Fibroblast of lung (primary cell): ENCODE results near the gene POGZ. TPM values are rescaled to one million over a fixed set of nuclear protein-coding genes. Genes with fewer than 3 reads are reported as not detected.
A peak's percentile ranks its signal among the peaks of the same experiment; 100 is the strongest.
"Not testable (repeated sequence)": the region's sequence is repeated elsewhere in the genome, so short reads cannot be mapped to it uniquely, and the experiment has no call there.

Source experiments
- DNase-seq, 2 donors: peaks; one replicate each; pipeline versions ENCODE4 v3.0.0 to v3.0.0-alpha.2; 2010; ENCODE audit warnings: low read depth in 2 of 2
- H2AFZ ChIP-seq: 2 replicates; pipeline ENCODE4 v1.5.1; 2012; ENCODE audit warnings: low read length, control low read depth, inconsistent platforms
- H3K27ac ChIP-seq: 2 replicates; pipeline ENCODE4 v1.5.1; 2011; ENCODE audit warnings: low read length, control low read depth; ENCODE audit not compliant: insufficient read depth
- H3K27me3 ChIP-seq: 2 replicates; pipeline ENCODE4 v1.5.1; 2011; ENCODE audit warnings: mild to moderate bottlenecking, low read length; ENCODE audit not compliant: control insufficient read depth, insufficient read depth
- H3K36me3 ChIP-seq: 2 replicates; pipeline ENCODE4 v1.5.1; 2011; ENCODE audit warnings: low read length; ENCODE audit not compliant: control insufficient read depth, insufficient read depth
- H3K4me1 ChIP-seq: 2 replicates; pipeline ENCODE4 v1.5.1; 2011; ENCODE audit warnings: low read length; ENCODE audit not compliant: control insufficient read depth, insufficient read depth; ENCODE audit errors: extremely low read depth
- H3K4me2 ChIP-seq: 2 replicates; pipeline ENCODE4 v1.5.1; 2011; ENCODE audit warnings: low read length, control low read depth; ENCODE audit not compliant: insufficient read depth; ENCODE audit errors: extremely low read depth
- H3K4me3 ChIP-seq, 4 experiments: fragments of 200-600 bp in 1 of 4; sonication (generic) in 1 of 4; replicated peaks in 1 of 4; 2 replicates each; pipeline ENCODE4 v1.5.1; 2011 to 2016; ENCODE audit warnings: low read length in 4 of 4, low read depth in 3 of 4, mild to moderate bottlenecking in 3 of 4, control low read depth in 2 of 4, inconsistent platforms in 1 of 4, mixed read lengths in 1 of 4; ENCODE audit not compliant: insufficient read depth in 1 of 4; ENCODE audit errors: control extremely low read depth in 1 of 4
- H3K79me2 ChIP-seq: 2 replicates; pipeline ENCODE4 v1.5.1; 2012; ENCODE audit warnings: mild to moderate bottlenecking, low read length, inconsistent platforms; ENCODE audit not compliant: control insufficient read depth, insufficient read depth
- H3K9ac ChIP-seq: 2 replicates; pipeline ENCODE4 v1.5.1; 2011; ENCODE audit warnings: mild to moderate bottlenecking, low read length, control low read depth; ENCODE audit not compliant: insufficient read depth
- H3K9me3 ChIP-seq: 2 replicates; pipeline ENCODE4 v1.5.1; 2012; ENCODE audit warnings: low read depth, low read length; ENCODE audit not compliant: control insufficient read depth, insufficient read depth
- H4K20me1 ChIP-seq: 2 replicates; pipeline ENCODE4 v1.5.1; 2011; ENCODE audit warnings: low read length; ENCODE audit not compliant: control insufficient read depth, insufficient read depth; ENCODE audit errors: extremely low read depth
- EZH2 ChIP-seq: IDR thresholded peaks from 2 replicates; pipeline ENCODE4 v1.5.1; 2012; ENCODE audit warnings: low read length, control low read depth, mild to moderate bottlenecking; ENCODE audit errors: missing control alignments
- polyA plus RNA-seq, 2 donors: library from polyadenylated mRNA; depleted of rRNA in 1 of 2; stranded (reverse) in 1 of 2; unstranded in 1 of 2; fragments of >200 nt; gene quantifications; 2 replicates each; pipeline ENCODE4 v1.2.1, GENCODE V29; 2011 to 2012; ENCODE audit warnings: missing spikeins in 1 of 2
- total RNA-seq: library from RNA; depleted of rRNA; stranded (reverse); fragments of >200 nt; gene quantifications from 2 replicates; pipeline ENCODE4 v1.2.1, GENCODE V29; 2014
- TF ChIP-seq, protein P1 (sequence below), 2 donors: IDR thresholded peaks in 1 of 2; conservative IDR thresholded peaks in 1 of 2; 1 replicate in 1 of 2; 2 replicates in 1 of 2; pipeline ENCODE4 v1.5.1; 2011 to 2012; ENCODE audit warnings: low read length in 2 of 2, control low read depth in 1 of 2, inconsistent platforms in 1 of 2, low read depth in 1 of 2, mild to moderate bottlenecking in 1 of 2

POGZ gene
- total and polyA plus RNA-seq, 2 donors (not counting 1 experiment from before 2014, with no cell fraction given), result 21.6 to 27.6 TPM

DNA sequence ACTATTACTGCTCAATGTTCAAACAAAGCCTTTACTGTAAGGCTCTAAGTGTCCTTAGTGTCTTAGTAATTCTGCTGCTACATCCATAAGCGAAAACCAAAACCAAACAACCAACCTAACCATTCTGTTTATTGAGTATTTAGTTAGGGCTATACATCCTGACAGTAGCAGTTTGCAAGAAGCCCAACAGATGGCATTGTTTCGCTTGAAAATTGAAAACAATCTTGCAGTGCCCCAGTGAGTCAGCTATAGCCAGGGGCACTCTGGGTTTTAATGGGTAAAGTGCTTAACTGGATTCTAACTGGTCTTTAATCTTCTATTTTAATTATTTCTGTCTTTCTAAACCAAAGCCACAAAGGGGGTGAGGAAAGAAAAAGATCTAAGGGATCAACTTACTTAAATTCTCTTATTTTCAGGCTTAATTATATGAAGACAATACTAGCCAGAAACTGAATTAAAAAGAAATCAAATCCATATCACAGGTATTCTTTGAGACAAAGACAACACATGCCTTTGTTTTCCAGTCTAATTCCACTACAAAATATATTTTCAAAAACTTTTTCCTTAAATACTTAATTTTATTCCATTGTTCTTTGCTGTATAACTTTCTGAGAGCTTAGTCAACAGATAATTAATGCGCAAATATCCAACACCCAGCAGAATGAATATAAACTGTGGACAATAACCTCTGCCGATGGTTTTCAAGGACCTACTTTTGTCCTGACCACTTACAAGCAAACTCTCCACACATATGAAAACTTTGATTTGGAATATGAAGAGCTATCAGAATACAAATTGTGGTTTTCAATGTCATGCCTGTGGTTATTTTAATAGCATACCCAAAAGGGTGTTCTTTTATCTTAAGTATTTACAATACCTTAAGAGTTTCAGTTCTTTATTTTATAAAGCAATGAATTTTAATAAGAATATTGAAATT is 15.2 kb downstream of the POGZ start:
- no peak overlapping the region for H3K4me2 ChIP-seq
- no peaks in the 10 kb centered on the region for H4K20me1 ChIP-seq
- no peak for TF ChIP-seq EZH2
- TF ChIP-seq, protein P1, sequence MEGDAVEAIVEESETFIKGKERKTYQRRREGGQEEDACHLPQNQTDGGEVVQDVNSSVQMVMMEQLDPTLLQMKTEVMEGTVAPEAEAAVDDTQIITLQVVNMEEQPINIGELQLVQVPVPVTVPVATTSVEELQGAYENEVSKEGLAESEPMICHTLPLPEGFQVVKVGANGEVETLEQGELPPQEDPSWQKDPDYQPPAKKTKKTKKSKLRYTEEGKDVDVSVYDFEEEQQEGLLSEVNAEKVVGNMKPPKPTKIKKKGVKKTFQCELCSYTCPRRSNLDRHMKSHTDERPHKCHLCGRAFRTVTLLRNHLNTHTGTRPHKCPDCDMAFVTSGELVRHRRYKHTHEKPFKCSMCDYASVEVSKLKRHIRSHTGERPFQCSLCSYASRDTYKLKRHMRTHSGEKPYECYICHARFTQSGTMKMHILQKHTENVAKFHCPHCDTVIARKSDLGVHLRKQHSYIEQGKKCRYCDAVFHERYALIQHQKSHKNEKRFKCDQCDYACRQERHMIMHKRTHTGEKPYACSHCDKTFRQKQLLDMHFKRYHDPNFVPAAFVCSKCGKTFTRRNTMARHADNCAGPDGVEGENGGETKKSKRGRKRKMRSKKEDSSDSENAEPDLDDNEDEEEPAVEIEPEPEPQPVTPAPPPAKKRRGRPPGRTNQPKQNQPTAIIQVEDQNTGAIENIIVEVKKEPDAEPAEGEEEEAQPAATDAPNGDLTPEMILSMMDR (conservative IDR thresholded peaks at IDR 0.05 in 1 of 2, IDR thresholded peaks at IDR 0.05 in 1 of 2; ENCODE audit: low read depth in 1 of 2, low read length in 2 of 2), result peak; percentile 68 to 85
- peak; percentile 70 to 88 for DNase-seq
- no peak overlapping the region for H3K27ac ChIP-seq
- H3K27me3 ChIP-seq, result no peaks in the 10 kb centered on the region
- no peak overlapping the region for H3K9ac ChIP-seq
- no peaks in the 10 kb centered on the region for H3K9me3 ChIP-seq
- no peak overlapping the region for H2AFZ ChIP-seq
- peaks cover 3% of the 10 kb centered on the region for H3K36me3 ChIP-seq
- peaks cover 66% of the 10 kb centered on the region for H3K79me2 ChIP-seq
- H3K4me1 ChIP-seq, result no peaks in the 10 kb centered on the region
- H3K4me3 ChIP-seq, result no peak overlapping the region

DNA sequence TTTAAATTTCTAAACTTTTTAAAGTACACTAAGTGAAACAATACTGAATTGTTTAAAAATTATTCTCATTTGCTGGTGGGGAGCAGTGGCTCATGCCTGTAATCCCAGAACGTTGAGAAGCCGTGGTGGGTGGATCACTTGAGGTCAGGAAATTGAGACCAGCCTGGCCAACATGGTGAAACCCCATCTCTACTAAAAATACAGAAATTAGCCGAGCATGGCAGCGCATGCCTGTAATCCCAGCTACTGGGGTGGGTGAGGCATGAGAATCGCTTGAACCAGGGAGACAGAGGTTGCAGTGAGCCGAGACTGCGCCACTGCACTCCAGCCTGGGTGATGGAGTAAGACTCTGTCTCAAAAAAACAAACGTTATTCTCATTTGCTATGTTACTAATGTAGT is 21.9 kb downstream of the POGZ start:
- H3K27me3 ChIP-seq, H3K36me3 ChIP-seq, H3K9ac ChIP-seq, H3K4me2 ChIP-seq, H2AFZ ChIP-seq, H4K20me1 ChIP-seq, DNase-seq, H3K9me3 ChIP-seq, H3K4me1 ChIP-seq, H3K27ac ChIP-seq, H3K4me3 ChIP-seq: not testable (repeated sequence)
- peaks cover 58% of the 10 kb centered on the region for H3K79me2 ChIP-seq

DNA sequence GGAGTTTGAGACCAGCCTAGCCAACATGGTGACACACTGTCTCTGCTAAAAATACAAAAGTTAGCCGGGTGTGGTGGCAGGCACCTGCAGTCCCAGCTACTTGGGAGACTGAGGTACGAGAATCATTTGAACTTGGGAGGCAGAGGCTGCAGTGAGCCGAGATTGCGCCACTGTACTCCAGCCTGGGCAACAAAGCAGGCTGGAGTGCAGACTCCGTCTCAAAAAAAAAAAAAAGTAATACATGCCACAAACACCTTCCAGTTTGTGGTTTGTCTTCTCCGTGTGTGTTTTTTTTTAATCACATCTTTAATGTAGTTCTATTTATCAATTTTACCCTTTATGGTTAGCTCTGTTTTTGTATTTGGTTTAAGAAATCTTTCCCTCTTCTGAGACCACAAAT is 22.3 kb downstream of the POGZ start:
- Histone ChIP-seq H3K4me3 (no peak overlapping the region), H3K27me3 (no peaks in the 10 kb centered on the region), H4K20me1 (no peaks in the 10 kb centered on the region), H3K36me3 (peaks cover 3% of the 10 kb centered on the region), H3K4me2 (no peak overlapping the region), H3K79me2 (peaks cover 58% of the 10 kb centered on the region), H3K9ac (no peak overlapping the region), H2AFZ (no peak overlapping the region), H3K9me3 (no peaks in the 10 kb centered on the region), H3K4me1 (peaks cover 4% of the 10 kb centered on the region), H3K27ac (no peak overlapping the region)
- no peak for DNase-seq
- TF ChIP-seq, protein P1 (conservative IDR thresholded peaks at IDR 0.05 in 1 of 2, IDR thresholded peaks at IDR 0.05 in 1 of 2; ENCODE audit: low read depth in 1 of 2, low read length in 2 of 2), result no peak
- no peak for TF ChIP-seq EZH2
